Trophoblast cell (in vitro differentiated cells and primary cell): Measurements from ENCODE around the gene RERG.

Source experiments
- DNase-seq, 2 donors: peaks; one replicate each; pipeline ENCODE4 v3.0.0-alpha.2; 2016
- H2AFZ ChIP-seq: 2 replicates; pipeline ENCODE4 v1.6.1; 2013; ENCODE audit warnings: low read length, moderate library complexity, mild to moderate bottlenecking; ENCODE audit not compliant: insufficient read depth, poor library complexity
- H2AK5ac ChIP-seq: 2 replicates; pipeline ENCODE4 v1.6.1; 2013; ENCODE audit warnings: mild to moderate bottlenecking, low read length
- H2BK120ac ChIP-seq: 2 replicates; pipeline ENCODE4 v1.6.1; 2013; ENCODE audit warnings: low read length, mild to moderate bottlenecking, moderate library complexity; ENCODE audit not compliant: insufficient read depth, poor library complexity
- H2BK12ac ChIP-seq: 2 replicates; pipeline ENCODE4 v1.6.1; 2013; ENCODE audit warnings: mild to moderate bottlenecking, low read length, moderate library complexity
- H2BK5ac ChIP-seq: 2 replicates; pipeline ENCODE4 v1.6.1; 2013; ENCODE audit warnings: low read length, low read depth, moderate library complexity, mild to moderate bottlenecking; ENCODE audit not compliant: poor library complexity
- H3K14ac ChIP-seq: 2 replicates; pipeline ENCODE4 v1.6.1; 2013; ENCODE audit warnings: mild to moderate bottlenecking, low read length
- H3K18ac ChIP-seq: 2 replicates; pipeline ENCODE4 v1.6.1; 2013; ENCODE audit warnings: mild to moderate bottlenecking, low read length
- H3K23ac ChIP-seq: 2 replicates; pipeline ENCODE4 v1.6.1; 2013; ENCODE audit warnings: low read length
- H3K27ac ChIP-seq: 2 replicates; pipeline ENCODE4 v1.5.1; 2013; ENCODE audit warnings: low read depth, mild to moderate bottlenecking, inconsistent platforms, low read length, moderate library complexity
- H3K27me3 ChIP-seq: 2 replicates; pipeline ENCODE4 v1.6.1; 2013; ENCODE audit warnings: inconsistent platforms, mild to moderate bottlenecking, low read length, moderate library complexity; ENCODE audit not compliant: insufficient read depth
- H3K36me3 ChIP-seq, 2 experiments: 1 replicate in 1 of 2; 2 replicates in 1 of 2; pipeline ENCODE4 v1.6.1; 2013; ENCODE audit warnings: low read length in 2 of 2, mild to moderate bottlenecking in 2 of 2, moderate library complexity in 1 of 2; ENCODE audit not compliant: insufficient read depth in 2 of 2, control insufficient read depth in 1 of 2
- H3K4ac ChIP-seq: 2 replicates; pipeline ENCODE4 v1.6.1; 2013; ENCODE audit warnings: low read depth, mild to moderate bottlenecking, low read length, moderate library complexity
- H3K4me1 ChIP-seq, 2 experiments: 1 replicate in 1 of 2; 2 replicates in 1 of 2; pipeline ENCODE4 v1.6.1; 2013; ENCODE audit warnings: low read length in 2 of 2, mild to moderate bottlenecking in 2 of 2, moderate library complexity in 1 of 2; ENCODE audit not compliant: insufficient read depth in 2 of 2, control insufficient read depth in 1 of 2
- H3K4me2 ChIP-seq: 2 replicates; pipeline ENCODE4 v1.6.1; 2013; ENCODE audit warnings: inconsistent platforms, mild to moderate bottlenecking, low read length, moderate library complexity
- H3K4me3 ChIP-seq: 2 replicates; pipeline ENCODE4 v1.5.1; 2013; ENCODE audit warnings: mild to moderate bottlenecking, low read depth, low read length, inconsistent platforms
- H3K79me1 ChIP-seq: one replicate; pipeline ENCODE4 v1.6.1; 2013; ENCODE audit warnings: low read length
- H3K79me2 ChIP-seq: 2 replicates; pipeline ENCODE4 v1.6.1; 2013; ENCODE audit warnings: low read length, mild to moderate bottlenecking; ENCODE audit not compliant: control insufficient read depth, insufficient read depth, poor library complexity
- H3K9ac ChIP-seq: 2 replicates; pipeline ENCODE4 v1.6.1; 2013; ENCODE audit warnings: mild to moderate bottlenecking, low read length
- H3K9me3 ChIP-seq: 2 replicates; pipeline ENCODE4 v1.6.1; 2013; ENCODE audit warnings: low read depth, mild to moderate bottlenecking, control low read depth, inconsistent platforms, low read length; ENCODE audit not compliant: insufficient read depth
- H4K12ac ChIP-seq: 2 replicates; pipeline ENCODE4 v1.6.1; 2013; ENCODE audit warnings: low read depth, mild to moderate bottlenecking, low read length, moderate library complexity
- H4K8ac ChIP-seq: 2 replicates; pipeline ENCODE4 v1.6.1; 2013; ENCODE audit warnings: low read depth, mild to moderate bottlenecking, low read length, moderate library complexity
- H4K91ac ChIP-seq: one replicate; pipeline ENCODE4 v1.6.1; 2013; ENCODE audit warnings: low read depth, mild to moderate bottlenecking, low read length, moderate library complexity
- WGBS: extraction: QIAGEN DNeasy Blood & Tissue Kit; methylation state at CpG from one replicate; pipeline ENCODE4 v1.1.7; 2013; ENCODE audit warnings: missing lambda C conversion rate; ENCODE audit not compliant: insufficient read length, insufficient coverage; ENCODE audit errors: extremely low coverage; 5-methylcytosine and 5-hydroxymethylcytosine counted together

Gene RERG

DNA sequence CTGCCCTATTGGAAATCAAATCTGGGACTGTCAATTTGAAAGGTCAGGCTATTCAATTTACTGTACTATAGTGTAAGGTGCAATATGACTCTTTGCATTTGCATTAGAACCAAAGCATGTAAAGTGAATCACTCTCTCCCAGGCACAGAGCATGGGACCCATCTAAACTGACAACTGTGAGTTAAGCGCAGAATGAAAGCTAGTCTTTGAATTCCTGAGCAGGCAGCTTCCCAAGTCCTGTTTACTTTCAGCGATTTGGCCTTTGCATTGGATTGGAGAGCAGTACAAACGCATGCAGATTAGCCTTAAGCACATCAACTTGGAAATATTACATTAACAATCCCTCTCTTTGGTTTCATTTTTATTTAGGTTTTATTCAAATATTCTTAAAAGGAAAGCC, 74.6 kb downstream of the RERG start:
- Histone ChIP-seq H3K27me3 (no peaks in the 10 kb centered on the region), H3K36me3 (no peaks in the 10 kb centered on the region), H2BK120ac (no peak overlapping the region), H3K27ac (no peak overlapping the region), H2BK12ac (no peak overlapping the region), H3K4ac (no peak overlapping the region), H3K4me2 (no peak overlapping the region), H3K79me2 (no peaks in the 10 kb centered on the region), H3K79me1 (no peaks in the 10 kb centered on the region), H2AFZ (no peak overlapping the region), H4K91ac (no peak overlapping the region), H3K18ac (no peak overlapping the region), H3K9me3 (no peaks in the 10 kb centered on the region), H4K12ac (no peak overlapping the region), H2AK5ac (no peak overlapping the region), H3K4me3 (no peak overlapping the region), H3K14ac (no peak overlapping the region), H4K8ac (no peak overlapping the region), H3K4me1 (no peaks in the 10 kb centered on the region), H3K9ac (no peak overlapping the region), H2BK5ac (no peak overlapping the region), H3K23ac (no peak overlapping the region)
- WGBS, result no CpG with 5 or more reads among the region's 3 CpGs
- DNase-seq, result no peak

- no peak overlapping the region for H3K4me3 ChIP-seq
- H3K4me2 ChIP-seq, result no peak overlapping the region
- H2AFZ ChIP-seq, result no peak overlapping the region
- H3K79me1 ChIP-seq, result no peaks in the 10 kb centered on the region
- no peaks in the 10 kb centered on the region for H3K4me1 ChIP-seq
- H3K4ac ChIP-seq, result no peak overlapping the region
- no peak for DNase-seq
- H3K9ac ChIP-seq, result no peak overlapping the region
- no peaks in the 10 kb centered on the region for H3K79me2 ChIP-seq
- H2AK5ac ChIP-seq, result no peak overlapping the region
- no peak overlapping the region for H3K23ac ChIP-seq
- H2BK5ac ChIP-seq, result no peak overlapping the region
- H3K27ac ChIP-seq, result no peak overlapping the region
- H2BK120ac ChIP-seq, result no peak overlapping the region
- no peaks in the 10 kb centered on the region for H3K36me3 ChIP-seq
- no peak overlapping the region for H4K91ac ChIP-seq
- no peak overlapping the region for H3K18ac ChIP-seq
- H3K9me3 ChIP-seq, result no peaks in the 10 kb centered on the region
- H3K27me3 ChIP-seq, result no peaks in the 10 kb centered on the region
- H3K14ac ChIP-seq, result no peak overlapping the region
- H4K8ac ChIP-seq, result no peak overlapping the region
- H4K12ac ChIP-seq, result no peak overlapping the region
- no peak overlapping the region for H2BK12ac ChIP-seq
Measured at GRCh38 chr12:15143467-15143866, 77.8 kb downstream of the RERG start.

DNA sequence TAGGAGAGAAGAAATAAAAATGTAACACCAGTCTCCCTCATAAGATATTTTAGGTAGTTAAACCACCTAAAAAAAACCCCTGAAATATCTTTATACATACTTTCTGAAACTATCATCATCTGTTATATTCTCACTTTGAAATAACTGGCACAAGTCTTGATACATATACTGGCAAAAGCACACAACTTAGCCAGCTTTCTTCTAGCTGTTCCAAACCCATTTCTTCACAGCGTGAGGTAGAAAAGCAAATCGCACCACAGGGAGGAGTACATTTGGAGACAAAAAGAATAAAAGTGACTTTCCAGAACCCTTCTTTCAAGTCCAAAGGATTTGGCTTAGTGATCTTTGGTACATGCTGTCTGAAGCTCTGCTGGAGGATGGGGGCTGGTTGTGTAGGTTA, 78.5 kb downstream of the RERG start:
- Histone ChIP-seq H3K4ac (no peak overlapping the region), H2BK120ac (no peak overlapping the region), H4K8ac (no peak overlapping the region), H3K4me2 (no peak overlapping the region), H3K27me3 (no peaks in the 10 kb centered on the region), H2BK5ac (no peak overlapping the region), H3K9ac (no peak overlapping the region), H3K23ac (no peak overlapping the region), H3K79me2 (no peaks in the 10 kb centered on the region), H3K4me1 (no peaks in the 10 kb centered on the region), H3K27ac (no peak overlapping the region), H4K12ac (no peak overlapping the region), H2AFZ (no peak overlapping the region), H3K36me3 (no peaks in the 10 kb centered on the region), H2AK5ac (no peak overlapping the region), H4K91ac (no peak overlapping the region), H3K18ac (no peak overlapping the region), H3K14ac (no peak overlapping the region), H2BK12ac (no peak overlapping the region), H3K9me3 (no peaks in the 10 kb centered on the region), H3K79me1 (no peaks in the 10 kb centered on the region), H3K4me3 (no peak overlapping the region)
- WGBS, result no CpG with 5 or more reads among the region's 2 CpGs
- no peak for DNase-seq

GRCh38 chr12:15131431-15131830, 89.8 kb downstream of the RERG start:
- no CpG with 5 or more reads among the region's 3 CpGs for WGBS
- Histone ChIP-seq H4K12ac (no peak overlapping the region), H3K9ac (no peak overlapping the region), H3K4me2 (no peak overlapping the region), H2BK5ac (no peak overlapping the region), H3K14ac (no peak overlapping the region), H3K27me3 (no peaks in the 10 kb centered on the region), H4K91ac (no peak overlapping the region), H3K79me1 (no peaks in the 10 kb centered on the region), H4K8ac (no peak overlapping the region), H3K4me3 (no peak overlapping the region), H2BK120ac (no peak overlapping the region), H3K79me2 (no peaks in the 10 kb centered on the region), H2BK12ac (no peak overlapping the region), H3K4me1 (no peaks in the 10 kb centered on the region), H3K9me3 (no peaks in the 10 kb centered on the region), H3K4ac (no peak overlapping the region), H2AK5ac (no peak overlapping the region), H3K23ac (no peak overlapping the region), H3K27ac (no peak overlapping the region), H3K36me3 (no peaks in the 10 kb centered on the region), H3K18ac (no peak overlapping the region), H2AFZ (no peak overlapping the region)
- DNase-seq, result no peak

DNA sequence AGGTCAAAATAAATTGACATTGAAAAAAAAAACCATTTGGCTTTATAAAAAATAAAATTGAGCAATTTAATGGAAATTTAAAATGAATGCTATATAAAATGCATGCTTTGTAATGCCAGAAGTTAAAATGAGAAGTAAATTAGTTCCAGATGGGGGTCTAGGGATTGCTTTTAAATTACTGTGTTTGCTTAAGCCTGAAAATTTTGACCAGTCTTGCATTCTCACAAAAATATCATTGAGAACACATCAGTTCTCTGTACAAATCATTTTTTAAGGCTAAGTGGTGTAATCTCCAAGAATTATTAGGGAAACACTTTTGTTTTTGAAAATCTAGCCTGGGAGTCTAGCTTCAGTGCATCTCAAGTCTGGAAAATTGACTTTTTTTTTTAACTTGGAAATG, 90.7 kb downstream of the RERG start:
- H3K36me3 ChIP-seq, result no peaks in the 10 kb centered on the region
- H3K4ac ChIP-seq, result no peak overlapping the region
- H3K23ac ChIP-seq, result no peak overlapping the region

More for the DNA sequence above, 90.7 kb downstream of the RERG start:
- H3K4me1 ChIP-seq, result no peaks in the 10 kb centered on the region
- H3K4me3 ChIP-seq, result no peak overlapping the region
- no peak overlapping the region for H3K9ac ChIP-seq
- H3K27me3 ChIP-seq, result no peaks in the 10 kb centered on the region
- DNase-seq, result no peak
- H3K27ac ChIP-seq, result no peak overlapping the region
- H2BK12ac ChIP-seq, result no peak overlapping the region
- no peak overlapping the region for H3K4me2 ChIP-seq
- H3K79me2 ChIP-seq, result no peaks in the 10 kb centered on the region
- H4K12ac ChIP-seq, result no peak overlapping the region
- no peaks in the 10 kb centered on the region for H3K9me3 ChIP-seq
- no peaks in the 10 kb centered on the region for H3K79me1 ChIP-seq
- H3K14ac ChIP-seq, result no peak overlapping the region
- H4K91ac ChIP-seq, result no peak overlapping the region
- H4K8ac ChIP-seq, result no peak overlapping the region
- no peak overlapping the region for H2AK5ac ChIP-seq
- H2BK120ac ChIP-seq, result no peak overlapping the region
- no peak overlapping the region for H2BK5ac ChIP-seq
- H2AFZ ChIP-seq, result no peak overlapping the region
- H3K18ac ChIP-seq, result no peak overlapping the region
